ENCODE data around the gene ZEB2. TPM values are rescaled to one million over a fixed set of nuclear protein-coding genes. Genes with fewer than 3 reads are reported as not detected.

ZEB2 gene
- total RNA-seq, 1 donor from 2014 or later = 108 TPM

- H3K9me3 ChIP-seq (ENCODE audit: control insufficient read depth in 3 of 3, low read length in 3 of 3) = no peaks in the 10 kb centered on the region
- H3K4me1 ChIP-seq (ENCODE audit: control insufficient read depth in 3 of 3, insufficient read depth in 3 of 3, low read length in 3 of 3) = peaks cover 2 to 32% (median 27%) of the 10 kb centered on the region in 3 donors
- H3K27me3 ChIP-seq (ENCODE audit: control insufficient read depth in 3 of 3, insufficient read depth in 3 of 3, low read length in 3 of 3) = no peaks in the 10 kb centered on the region
- H3K36me3 ChIP-seq (ENCODE audit: control insufficient read depth in 3 of 3, insufficient read depth in 3 of 3, low read length in 3 of 3) = no peaks in the 10 kb centered on the region
- H3K9ac ChIP-seq (ENCODE audit: low read depth in 1 of 3, low read length in 3 of 3) = no peak overlapping the region
- H3K4me3 ChIP-seq (ENCODE audit: low read length in 3 of 3) = no peak overlapping the region
- H3K27ac ChIP-seq (ENCODE audit: low read depth, low read length) = no peak overlapping the region
These were observed 44.9 kb downstream of the ZEB2 start for GRCh38 chr2:144475044-144475443.

DNA sequence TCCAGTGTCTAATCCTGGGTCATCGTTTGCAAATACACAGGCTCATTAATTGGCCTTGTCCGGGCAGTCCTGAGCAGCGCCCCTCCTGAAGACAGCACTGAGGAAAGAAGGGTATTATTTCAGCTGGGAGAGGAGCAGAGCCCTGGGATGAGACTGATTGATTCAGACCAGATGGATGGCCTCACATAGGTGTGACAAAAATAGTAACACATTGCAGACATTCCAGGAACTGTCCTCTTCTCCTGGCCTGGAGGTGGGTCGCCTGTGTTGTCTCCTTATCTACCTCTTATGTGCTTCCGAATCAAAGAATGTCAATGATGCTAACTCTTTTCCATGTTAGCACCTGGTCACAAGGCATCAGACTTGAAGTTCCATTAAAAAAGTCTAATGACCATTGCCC, 45.9 kb downstream of the ZEB2 start:
- Histone ChIP-seq H3K4me1 (ENCODE audit: control insufficient read depth in 3 of 3, insufficient read depth in 3 of 3, low read length in 3 of 3) (peaks cover 2 to 29% (median 19%) of the 10 kb centered on the region in 3 donors), H3K27me3 (ENCODE audit: control insufficient read depth in 3 of 3, insufficient read depth in 3 of 3, low read length in 3 of 3) (no peaks in the 10 kb centered on the region), H3K9ac (ENCODE audit: low read depth in 1 of 3, low read length in 3 of 3) (no peak overlapping the region), H3K9me3 (ENCODE audit: control insufficient read depth in 3 of 3, low read length in 3 of 3) (no peaks in the 10 kb centered on the region), H3K4me3 (ENCODE audit: low read length in 3 of 3) (no peak overlapping the region), H3K36me3 (ENCODE audit: control insufficient read depth in 3 of 3, insufficient read depth in 3 of 3, low read length in 3 of 3) (no peaks in the 10 kb centered on the region), H3K27ac (ENCODE audit: low read depth, low read length) (no peak overlapping the region)

DNA sequence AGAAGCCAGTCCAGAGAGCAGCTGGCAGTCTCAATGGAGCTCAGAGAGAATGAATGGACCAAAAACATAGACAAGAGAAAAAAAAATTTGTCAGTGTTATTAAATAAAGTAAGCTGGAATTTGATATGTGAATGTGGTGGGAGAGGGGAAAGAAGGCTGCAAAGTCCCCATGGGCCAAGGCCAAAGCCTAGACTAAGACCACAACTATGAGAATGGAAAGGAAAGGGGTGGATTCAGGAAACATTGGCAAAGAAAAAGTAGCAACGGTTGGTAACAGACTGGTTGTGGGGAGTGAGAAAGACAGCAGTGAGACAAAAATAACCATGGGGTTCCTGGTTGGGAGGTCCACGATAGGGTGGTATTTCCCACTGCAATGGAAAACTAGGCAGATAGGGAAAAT, 47.0 kb downstream of the ZEB2 start:
- Histone ChIP-seq H3K4me3 (ENCODE audit: low read length in 3 of 3) (no peak overlapping the region), H3K9ac (ENCODE audit: low read depth in 1 of 3, low read length in 3 of 3) (no peak overlapping the region), H3K4me1 (ENCODE audit: control insufficient read depth in 3 of 3, insufficient read depth in 3 of 3, low read length in 3 of 3) (peaks cover 2 to 27% (median 17%) of the 10 kb centered on the region in 3 donors), H3K27me3 (ENCODE audit: control insufficient read depth in 3 of 3, insufficient read depth in 3 of 3, low read length in 3 of 3) (no peaks in the 10 kb centered on the region), H3K9me3 (ENCODE audit: control insufficient read depth in 3 of 3, low read length in 3 of 3) (no peaks in the 10 kb centered on the region), H3K27ac (ENCODE audit: low read depth, low read length) (no peak overlapping the region), H3K36me3 (ENCODE audit: control insufficient read depth in 3 of 3, insufficient read depth in 3 of 3, low read length in 3 of 3) (no peaks in the 10 kb centered on the region)

DNA sequence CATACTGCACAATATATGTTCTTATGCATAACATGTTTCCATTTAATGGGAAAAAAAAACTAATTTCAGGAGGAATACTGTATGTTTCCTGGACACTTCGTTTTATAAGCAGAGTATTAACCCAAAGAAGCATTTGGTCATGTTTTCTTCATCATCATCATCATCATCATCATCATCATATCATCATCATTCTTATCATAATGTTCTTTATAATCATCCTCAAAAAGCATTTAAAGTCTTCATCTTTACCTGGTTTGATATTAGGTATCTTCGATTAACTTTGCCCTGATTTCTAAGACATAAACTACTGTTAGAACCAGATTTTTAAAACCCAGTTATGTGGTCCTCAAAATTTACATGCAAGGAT, 47.9 kb downstream of the ZEB2 start:
- H3K36me3 ChIP-seq (ENCODE audit: control insufficient read depth in 3 of 3, insufficient read depth in 3 of 3, low read length in 3 of 3) = no peaks in the 10 kb centered on the region
- no peak overlapping the region for H3K4me3 ChIP-seq (ENCODE audit: low read length in 3 of 3)
- no peaks in the 10 kb centered on the region for H3K9me3 ChIP-seq (ENCODE audit: control insufficient read depth in 3 of 3, low read length in 3 of 3)
- no peak overlapping the region for H3K27ac ChIP-seq (ENCODE audit: low read depth, low read length)
- H3K9ac ChIP-seq (ENCODE audit: low read depth in 1 of 3, low read length in 3 of 3) = no peak overlapping the region
- peaks cover 2 to 21% (median 11%) of the 10 kb centered on the region in 3 donors for H3K4me1 ChIP-seq (ENCODE audit: control insufficient read depth in 3 of 3, insufficient read depth in 3 of 3, low read length in 3 of 3)
- H3K27me3 ChIP-seq (ENCODE audit: control insufficient read depth in 3 of 3, insufficient read depth in 3 of 3, low read length in 3 of 3) = no peaks in the 10 kb centered on the region

- Histone ChIP-seq H3K9ac (ENCODE audit: low read depth in 1 of 3, low read length in 3 of 3) (no peak overlapping the region), H3K27ac (ENCODE audit: low read depth, low read length) (no peak overlapping the region), H3K4me1 (ENCODE audit: control insufficient read depth in 3 of 3, insufficient read depth in 3 of 3, low read length in 3 of 3) (peaks cover 2 to 21% (median 11%) of the 10 kb centered on the region in 3 donors), H3K36me3 (ENCODE audit: control insufficient read depth in 3 of 3, insufficient read depth in 3 of 3, low read length in 3 of 3) (no peaks in the 10 kb centered on the region), H3K27me3 (ENCODE audit: control insufficient read depth in 3 of 3, insufficient read depth in 3 of 3, low read length in 3 of 3) (no peaks in the 10 kb centered on the region), H3K4me3 (ENCODE audit: low read length in 3 of 3) (no peak overlapping the region), H3K9me3 (ENCODE audit: control insufficient read depth in 3 of 3, low read length in 3 of 3) (no peaks in the 10 kb centered on the region)
These were observed 48.4 kb downstream of the ZEB2 start for GRCh38 chr2:144471305-144472045.

- H3K4me3 ChIP-seq (ENCODE audit: low read length in 3 of 3) = no peak overlapping the region
- no peak overlapping the region for H3K9ac ChIP-seq (ENCODE audit: low read depth in 1 of 3, low read length in 3 of 3)
- no peaks in the 10 kb centered on the region for H3K36me3 ChIP-seq (ENCODE audit: control insufficient read depth in 3 of 3, insufficient read depth in 3 of 3, low read length in 3 of 3)
- no peaks in the 10 kb centered on the region for H3K27me3 ChIP-seq (ENCODE audit: control insufficient read depth in 3 of 3, insufficient read depth in 3 of 3, low read length in 3 of 3)
- H3K27ac ChIP-seq (ENCODE audit: low read depth, low read length) = no peak overlapping the region
- no peaks in the 10 kb centered on the region for H3K9me3 ChIP-seq (ENCODE audit: control insufficient read depth in 3 of 3, low read length in 3 of 3)
- H3K4me1 ChIP-seq (ENCODE audit: control insufficient read depth in 3 of 3, insufficient read depth in 3 of 3, low read length in 3 of 3) = peaks cover 2 to 21% (median 8%) of the 10 kb centered on the region in 3 donors
These were observed 49.1 kb downstream of the ZEB2 start for GRCh38 chr2:144470816-144471215.

- peaks cover 2 to 21% (median 8%) of the 10 kb centered on the region in 3 donors for H3K4me1 ChIP-seq (ENCODE audit: control insufficient read depth in 3 of 3, insufficient read depth in 3 of 3, low read length in 3 of 3)
- no peak overlapping the region for H3K27ac ChIP-seq (ENCODE audit: low read depth, low read length)
- no peak overlapping the region for H3K4me3 ChIP-seq (ENCODE audit: low read length in 3 of 3)
- no peaks in the 10 kb centered on the region for H3K27me3 ChIP-seq (ENCODE audit: control insufficient read depth in 3 of 3, insufficient read depth in 3 of 3, low read length in 3 of 3)
- no peaks in the 10 kb centered on the region for H3K9me3 ChIP-seq (ENCODE audit: control insufficient read depth in 3 of 3, low read length in 3 of 3)
- no peaks in the 10 kb centered on the region for H3K36me3 ChIP-seq (ENCODE audit: control insufficient read depth in 3 of 3, insufficient read depth in 3 of 3, low read length in 3 of 3)
- no peak overlapping the region for H3K9ac ChIP-seq (ENCODE audit: low read depth in 1 of 3, low read length in 3 of 3)
These were observed 49.6 kb downstream of the ZEB2 start for GRCh38 chr2:144470334-144470733.

DNA sequence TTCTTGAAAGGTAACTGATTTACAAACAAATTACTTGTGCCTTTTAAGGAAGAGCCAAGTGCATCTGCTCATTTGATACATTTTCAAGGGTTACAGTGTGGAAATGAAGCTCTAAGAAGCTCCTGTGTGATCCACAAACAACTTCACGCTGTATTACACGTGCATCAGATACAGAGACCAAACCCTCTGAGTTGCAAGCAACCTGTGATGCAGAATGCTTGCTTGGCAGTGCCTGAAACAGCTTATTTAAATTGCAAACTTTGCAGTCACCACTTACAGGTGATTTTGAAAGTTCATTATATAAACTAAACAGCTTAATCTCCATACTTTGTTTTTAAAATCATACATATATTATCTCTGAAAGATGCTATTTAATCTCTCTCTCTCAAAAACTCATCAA, 50.1 kb downstream of the ZEB2 start:
- Histone ChIP-seq H3K4me3 (ENCODE audit: low read length in 3 of 3) (no peak overlapping the region), H3K27ac (ENCODE audit: low read depth, low read length) (no peak overlapping the region), H3K9me3 (ENCODE audit: control insufficient read depth in 3 of 3, low read length in 3 of 3) (no peaks in the 10 kb centered on the region), H3K4me1 (ENCODE audit: control insufficient read depth in 3 of 3, insufficient read depth in 3 of 3, low read length in 3 of 3) (peaks cover 2 to 21% (median 8%) of the 10 kb centered on the region in 3 donors), H3K27me3 (ENCODE audit: control insufficient read depth in 3 of 3, insufficient read depth in 3 of 3, low read length in 3 of 3) (no peaks in the 10 kb centered on the region), H3K36me3 (ENCODE audit: control insufficient read depth in 3 of 3, insufficient read depth in 3 of 3, low read length in 3 of 3) (no peaks in the 10 kb centered on the region), H3K9ac (ENCODE audit: low read depth in 1 of 3, low read length in 3 of 3) (no peak overlapping the region)

- no peaks in the 10 kb centered on the region for H3K27me3 ChIP-seq (ENCODE audit: control insufficient read depth in 3 of 3, insufficient read depth in 3 of 3, low read length in 3 of 3)
- peaks cover 2 to 17% (median 8%) of the 10 kb centered on the region in 3 donors for H3K4me1 ChIP-seq (ENCODE audit: control insufficient read depth in 3 of 3, insufficient read depth in 3 of 3, low read length in 3 of 3)
- no peaks in the 10 kb centered on the region for H3K9me3 ChIP-seq (ENCODE audit: control insufficient read depth in 3 of 3, low read length in 3 of 3)
- no peaks in the 10 kb centered on the region for H3K36me3 ChIP-seq (ENCODE audit: control insufficient read depth in 3 of 3, insufficient read depth in 3 of 3, low read length in 3 of 3)
- no peak overlapping the region for H3K27ac ChIP-seq (ENCODE audit: low read depth, low read length)
- H3K9ac ChIP-seq (ENCODE audit: low read depth in 1 of 3, low read length in 3 of 3) = no peak overlapping the region
- no peak overlapping the region for H3K4me3 ChIP-seq (ENCODE audit: low read length in 3 of 3)
These were observed 50.9 kb downstream of the ZEB2 start for GRCh38 chr2:144468823-144469595.

GRCh38 chr2:144467502-144468137, 52.3 kb downstream of the ZEB2 start:
- Histone ChIP-seq H3K4me1 (ENCODE audit: control insufficient read depth in 3 of 3, insufficient read depth in 3 of 3, low read length in 3 of 3) (peaks cover 0 to 7% (median 2%) of the 10 kb centered on the region in 3 donors), H3K4me3 (ENCODE audit: low read length in 3 of 3) (no peak overlapping the region), H3K9ac (ENCODE audit: low read depth in 1 of 3, low read length in 3 of 3) (no peak overlapping the region), H3K27me3 (ENCODE audit: control insufficient read depth in 3 of 3, insufficient read depth in 3 of 3, low read length in 3 of 3) (no peaks in the 10 kb centered on the region), H3K36me3 (ENCODE audit: control insufficient read depth in 3 of 3, insufficient read depth in 3 of 3, low read length in 3 of 3) (no peaks in the 10 kb centered on the region), H3K9me3 (ENCODE audit: control insufficient read depth in 3 of 3, low read length in 3 of 3) (no peaks in the 10 kb centered on the region), H3K27ac (ENCODE audit: low read depth, low read length) (no peak overlapping the region)
